Stimulated activated CD8-positive, alpha-beta memory T cell treated with anti-CD3 and anti-CD28 coated beads, Interleukin-12 subunit alpha, Interleukin-12 subunit beta, amount 100 ng/mL, for 24 hours (primary cell): ENCODE measurements around the gene LIME1.
"Not testable (repeated sequence)": the region's sequence is repeated elsewhere in the genome, so short reads cannot be mapped to it uniquely, and the experiment has no call there.

Experiments used
- DNase-seq: peaks from one replicate; pipeline ENCODE4 v3.0.0-alpha.2; 2020; ENCODE audit errors: extremely low read depth

LIME1 gene

DNA sequence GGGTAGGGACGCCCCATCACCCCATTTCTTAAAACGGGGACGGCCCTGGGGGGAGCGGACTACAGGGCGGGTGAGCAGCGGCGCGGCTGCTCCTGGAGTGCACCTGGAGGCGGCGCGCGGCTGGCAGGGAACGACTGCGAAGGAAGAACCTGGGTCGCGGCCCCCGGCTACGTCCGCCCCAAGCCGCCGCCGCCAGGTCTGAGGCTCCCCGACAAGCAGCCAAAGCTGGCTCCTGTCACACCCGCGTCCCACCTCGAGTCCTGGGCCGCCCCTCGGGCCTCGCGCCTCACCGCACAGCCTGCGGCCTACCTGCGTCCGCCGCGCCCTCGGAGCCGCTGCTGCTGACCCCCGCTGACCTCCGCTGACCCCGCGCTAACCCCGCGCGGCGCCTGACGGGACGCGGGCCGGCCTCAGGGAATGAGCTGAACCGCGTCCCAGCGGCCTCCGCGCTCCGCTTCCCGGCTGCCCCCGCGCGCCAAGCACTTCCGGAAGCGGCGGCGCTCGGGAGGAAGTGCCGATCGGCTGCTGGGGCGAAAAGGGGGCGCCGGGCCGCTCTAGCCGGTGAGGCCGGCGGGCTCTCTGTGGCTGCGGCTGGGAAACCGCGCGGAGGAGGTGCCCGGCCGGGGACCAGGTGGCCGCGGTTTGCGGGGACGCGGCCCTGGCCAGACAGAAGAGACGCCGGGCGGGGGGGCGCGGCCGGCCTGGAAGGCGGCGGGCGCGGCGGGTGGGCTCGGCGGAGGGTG, 28.7 kb upstream of the LIME1 start, which contains the start of the genes ARFRP1 and ZGPAT:
Gene ARFRP1, minus strand, starts transcription at position 419 of the 743 bp plus-strand sequence. CDS start 885 bp downstream, outside the sequence.
Gene ZGPAT, plus strand, starts transcription at position 482 of the 743 bp plus-strand sequence. CDS start 542 bp downstream, outside the sequence.
- DNase-seq, result peak; percentile 73

DNA sequence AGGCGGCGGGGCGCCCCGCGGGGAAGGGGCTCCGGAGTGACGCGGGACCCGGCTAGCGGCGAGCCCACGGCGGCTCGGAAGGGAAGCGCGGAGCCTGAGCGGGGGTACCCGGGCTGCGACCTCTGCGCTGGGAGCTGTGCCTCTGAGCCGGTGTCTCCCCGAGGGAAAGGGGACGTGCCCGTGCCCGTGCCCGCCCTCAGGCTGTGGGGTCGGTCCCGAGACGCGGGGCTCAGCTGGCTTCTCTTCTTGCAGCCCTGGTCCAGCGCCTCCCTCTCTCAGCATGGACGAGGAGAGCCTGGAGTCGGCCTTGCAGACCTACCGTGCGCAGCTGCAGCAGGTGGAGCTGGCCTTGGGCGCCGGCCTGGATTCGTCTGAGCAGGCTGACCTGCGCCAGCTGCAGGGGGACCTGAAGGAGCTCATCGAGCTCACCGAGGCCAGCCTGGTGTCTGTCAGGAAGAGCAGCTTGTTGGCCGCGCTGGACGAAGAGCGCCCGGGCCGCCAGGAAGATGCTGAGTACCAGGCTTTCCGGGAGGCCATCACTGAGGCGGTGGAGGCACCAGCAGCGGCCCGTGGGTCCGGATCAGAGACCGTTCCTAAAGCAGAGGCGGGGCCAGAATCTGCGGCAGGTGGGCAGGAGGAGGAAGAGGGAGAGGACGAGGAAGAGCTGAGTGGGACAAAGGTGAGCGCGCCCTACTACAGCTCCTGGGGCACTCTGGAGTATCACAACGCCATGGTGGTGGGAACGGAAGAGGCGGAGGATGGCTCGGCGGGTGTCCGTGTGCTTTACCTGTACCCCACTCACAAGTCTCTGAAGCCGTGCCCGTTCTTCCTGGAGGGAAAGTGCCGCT, 27.9 kb upstream of the LIME1 start:
- DNase-seq, result no peak

DNA sequence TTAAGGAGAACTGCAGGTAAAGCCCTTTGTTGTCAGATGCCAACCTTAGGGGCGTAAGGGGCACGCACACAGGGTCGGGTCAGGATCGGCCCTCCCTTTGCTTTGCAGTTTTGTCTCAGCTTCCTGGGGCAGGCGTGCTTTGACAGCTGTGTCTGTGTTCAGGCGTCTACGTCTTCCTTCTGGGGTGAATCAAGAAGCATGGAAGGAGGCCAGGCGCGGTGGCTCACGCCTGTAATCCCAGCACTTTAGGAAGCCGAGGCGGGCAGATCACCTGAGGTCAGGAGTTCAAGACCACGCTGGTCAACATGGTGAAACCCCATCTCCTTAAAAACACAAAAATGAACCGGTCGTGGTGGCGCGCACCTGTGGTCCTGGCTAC, 27.3 kb upstream of the LIME1 start:
- DNase-seq, result no peak

DNA sequence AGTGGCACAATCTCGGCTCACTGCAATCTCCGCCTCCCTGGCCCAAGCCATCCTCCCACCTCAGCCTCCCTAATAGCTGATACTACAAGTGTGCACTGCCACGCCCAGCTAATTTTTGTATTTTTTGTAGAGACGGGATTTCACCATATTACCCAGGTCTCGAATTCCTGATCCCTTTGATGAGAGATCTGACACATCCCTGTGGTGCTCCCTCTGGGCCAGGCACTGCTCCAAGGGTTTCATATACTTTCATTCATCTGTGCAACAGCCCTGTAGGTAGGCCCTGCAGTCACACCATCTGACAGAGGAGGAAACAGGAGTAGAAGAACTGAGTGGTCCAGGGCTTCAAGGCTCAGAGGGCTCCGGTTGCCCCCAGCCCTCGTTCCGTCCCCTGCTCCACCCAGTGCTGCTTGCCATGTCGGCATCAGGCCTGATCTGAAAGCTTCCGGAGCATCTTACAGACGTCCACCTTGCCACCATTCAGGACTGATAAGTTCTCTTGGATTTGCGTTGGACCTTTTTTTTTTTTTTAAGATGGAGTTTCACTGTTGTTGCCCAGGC, 25.3 kb upstream of the LIME1 start:
- DNase-seq, result no peak

DNA sequence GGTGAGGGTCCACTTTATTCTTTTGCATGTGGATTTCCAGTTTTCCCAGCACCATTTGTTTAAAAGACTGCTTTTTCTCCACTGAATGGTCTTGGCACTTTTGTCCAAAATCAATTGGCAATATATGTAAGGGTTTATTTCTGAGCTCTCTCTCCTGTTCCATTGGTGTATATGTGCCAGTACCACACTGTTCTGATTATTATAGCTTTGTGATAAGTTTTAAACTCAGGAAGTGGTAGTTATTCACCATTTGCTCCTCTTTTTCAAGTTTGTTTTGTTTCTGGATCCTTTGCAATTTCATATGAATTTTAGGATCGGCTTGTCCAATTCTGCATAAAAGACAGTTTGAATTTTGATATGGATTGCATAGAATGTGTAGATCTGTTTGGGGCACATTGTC, 24.3 kb upstream of the LIME1 start:
- no peak for DNase-seq

DNA sequence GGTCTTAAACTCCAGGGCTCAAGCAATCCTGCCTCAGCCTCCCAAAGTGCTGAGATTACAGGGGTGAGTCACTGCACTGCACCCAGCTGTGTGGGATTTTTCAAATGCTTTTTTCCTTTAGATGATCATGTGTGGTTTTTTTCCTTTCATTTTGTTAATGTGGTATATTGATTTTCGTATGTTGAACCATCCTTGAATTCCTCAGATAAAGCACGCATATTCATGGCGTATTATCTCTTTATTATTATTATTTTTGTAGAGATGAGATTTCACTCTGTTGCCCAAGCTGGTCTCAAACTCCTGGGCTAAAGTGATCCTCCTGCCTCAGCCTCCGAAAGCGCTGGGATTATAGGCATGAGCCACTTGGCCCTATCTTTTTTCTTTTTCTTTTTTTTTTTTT, 21.6 kb upstream of the LIME1 start:
- DNase-seq, result no peak

DNA sequence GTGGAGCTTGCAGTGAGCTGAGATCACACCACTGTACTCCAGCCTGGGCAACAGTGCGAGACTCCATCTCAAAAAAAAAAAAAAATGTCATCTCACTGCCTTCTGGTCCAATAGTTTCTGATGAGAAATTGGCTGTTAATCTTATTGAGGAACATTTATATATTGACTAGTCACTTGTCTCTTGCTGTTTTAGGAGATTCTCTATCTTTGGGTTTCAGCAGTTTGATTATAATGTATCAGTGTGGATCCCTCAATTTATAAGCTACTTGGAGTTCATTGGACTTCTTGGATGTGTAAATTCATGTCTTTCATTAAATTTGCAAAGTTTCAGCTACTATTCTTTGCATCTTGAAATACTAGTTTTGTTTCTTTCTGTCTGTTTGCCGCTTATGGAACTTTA, 17.5 kb upstream of the LIME1 start:
- DNase-seq, result no peak

DNA sequence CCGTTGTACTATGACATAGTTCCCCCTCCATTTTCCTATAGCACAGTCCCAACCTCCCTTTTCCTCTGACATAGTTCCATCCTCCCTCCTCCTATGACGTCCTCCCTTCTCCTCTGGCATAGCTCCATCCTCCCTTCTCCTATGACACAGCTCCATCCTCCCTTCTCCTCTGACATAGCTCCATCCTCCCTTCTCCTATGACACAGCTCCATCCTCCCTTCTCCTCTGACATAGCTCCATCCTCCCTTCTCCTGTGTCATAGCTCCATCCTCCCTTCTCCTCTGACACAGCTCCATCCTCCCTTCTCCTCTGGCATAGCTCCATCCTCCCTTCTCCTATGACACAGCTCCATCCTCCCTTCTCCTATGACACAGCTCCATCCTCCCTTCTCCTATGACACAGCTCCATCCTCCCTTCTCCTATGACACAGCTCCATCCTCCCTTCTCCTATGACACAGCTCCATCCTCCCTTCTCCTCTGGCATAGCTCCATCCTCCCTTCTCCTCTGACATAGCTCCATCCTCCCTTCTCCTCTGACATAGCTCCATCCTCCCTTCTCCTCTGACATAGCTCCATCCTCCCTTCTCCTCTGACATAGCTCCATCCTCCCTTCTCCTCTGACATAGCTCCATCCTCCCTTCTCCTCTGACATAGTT, 13.4 kb upstream of the LIME1 start:
- not testable (repeated sequence) for DNase-seq

DNA sequence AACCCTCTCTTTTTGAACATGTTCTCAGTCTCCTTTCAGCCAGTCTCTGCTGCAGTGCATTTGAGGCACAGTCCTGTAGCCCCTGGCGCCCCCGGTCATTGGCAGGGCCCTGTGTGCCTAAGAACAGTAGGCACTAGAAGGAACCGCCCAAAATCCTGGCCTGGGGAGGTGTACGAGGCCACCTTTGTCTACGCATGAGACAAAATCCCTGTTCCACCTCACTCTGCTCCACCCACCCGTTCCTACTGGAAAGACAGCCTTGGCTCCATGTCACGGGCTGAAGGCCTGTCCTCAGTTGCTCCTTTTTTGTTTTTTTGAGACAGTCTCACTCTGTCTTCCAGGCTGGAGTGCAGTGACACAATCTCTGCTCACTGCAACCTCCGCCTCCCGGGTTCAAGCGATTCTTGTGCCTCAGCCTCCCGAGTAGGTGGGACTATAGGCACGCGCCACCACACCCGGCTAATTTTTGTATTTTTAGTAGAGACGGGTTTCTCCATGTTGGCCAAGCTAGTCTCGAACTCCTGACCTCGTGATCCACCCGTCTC, 6.2 kb upstream of the LIME1 start:
- not testable (repeated sequence) for DNase-seq

DNA sequence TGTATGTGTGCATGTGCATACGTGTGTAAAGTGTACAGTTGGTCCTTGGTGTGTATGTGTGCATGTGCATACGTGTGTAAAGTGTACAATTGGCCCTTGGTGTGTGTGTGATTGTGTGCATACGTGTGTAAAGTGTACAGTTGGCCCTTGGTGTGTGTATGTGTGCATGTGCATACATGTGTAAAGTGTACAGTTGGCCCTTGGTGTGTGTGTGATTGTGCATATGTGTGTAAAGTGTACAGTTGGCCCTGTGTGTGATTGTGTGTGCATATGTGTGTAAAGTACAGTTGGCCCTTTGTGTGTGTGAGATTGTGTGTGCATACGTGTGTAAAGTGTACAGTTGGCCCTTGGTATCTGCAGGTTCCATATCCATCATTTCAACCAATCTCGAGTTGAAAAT, 5.1 kb upstream of the LIME1 start:
- DNase-seq, result no peak

DNA sequence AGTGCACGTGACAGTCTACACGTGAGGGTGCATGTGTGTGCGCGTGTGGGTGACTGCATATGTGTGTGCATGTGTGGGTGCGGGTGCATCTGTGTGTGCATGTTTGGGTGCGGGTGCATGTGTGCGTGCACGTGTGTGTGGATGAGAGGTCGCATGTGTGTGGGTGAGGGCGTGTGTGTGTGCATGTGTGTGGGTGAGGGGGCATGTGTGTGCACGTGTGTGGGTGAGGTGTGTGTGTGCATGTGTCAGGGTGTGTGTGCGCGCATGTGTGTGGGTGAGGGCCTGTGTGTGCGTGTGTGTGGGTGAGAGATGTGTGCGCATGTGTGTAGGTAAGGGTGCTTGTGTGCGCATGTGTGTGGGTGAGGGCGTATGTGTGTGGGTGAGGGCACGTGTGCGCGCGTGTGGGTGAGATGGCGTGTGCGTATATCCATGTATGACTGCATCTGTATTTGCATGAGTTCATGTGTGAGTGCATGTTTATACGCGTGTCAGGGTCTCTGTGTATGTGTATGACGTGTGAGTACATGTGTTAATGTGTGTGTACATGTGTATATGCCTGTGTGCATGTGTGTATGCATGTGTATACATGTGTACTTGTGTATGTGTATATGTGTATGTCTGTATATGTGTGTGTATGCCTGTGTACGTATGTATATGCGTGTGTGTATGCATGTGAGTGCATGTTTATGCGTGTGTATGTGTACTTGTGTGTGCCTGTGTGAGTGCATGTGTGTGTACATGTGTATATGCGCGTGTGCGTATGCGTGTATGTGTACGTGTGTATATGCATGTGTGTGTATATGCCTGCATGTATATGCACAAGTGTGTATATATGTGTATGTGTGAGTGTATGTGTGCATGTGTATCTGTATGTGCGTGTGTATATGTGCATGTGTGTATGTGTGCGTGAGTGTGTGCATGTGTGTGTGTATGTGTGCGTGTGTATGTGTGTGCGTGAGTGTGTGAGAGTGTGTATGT, 4.1 kb upstream of the LIME1 start:
- no peak for DNase-seq

DNA sequence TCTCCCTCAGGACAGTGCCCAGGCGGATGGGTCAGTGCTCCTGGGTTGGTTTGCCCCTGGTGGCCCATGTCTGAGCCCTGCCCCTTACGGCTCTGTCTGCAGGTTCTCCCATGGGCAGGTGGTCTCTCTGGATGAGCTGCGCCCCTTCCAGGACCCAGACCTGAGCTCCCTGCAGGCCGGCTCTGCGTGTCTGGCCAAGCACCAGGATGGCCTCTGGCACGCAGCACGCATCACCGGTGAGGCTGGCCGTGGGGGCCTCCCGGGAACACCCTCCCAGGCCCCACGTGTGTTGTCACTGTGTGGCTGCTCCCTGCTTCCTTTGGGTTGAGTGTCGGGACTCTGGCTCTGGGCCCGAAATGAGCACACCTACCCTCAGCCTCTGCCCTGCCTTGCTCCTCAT, 3.3 kb upstream of the LIME1 start:
- no peak for DNase-seq

DNA sequence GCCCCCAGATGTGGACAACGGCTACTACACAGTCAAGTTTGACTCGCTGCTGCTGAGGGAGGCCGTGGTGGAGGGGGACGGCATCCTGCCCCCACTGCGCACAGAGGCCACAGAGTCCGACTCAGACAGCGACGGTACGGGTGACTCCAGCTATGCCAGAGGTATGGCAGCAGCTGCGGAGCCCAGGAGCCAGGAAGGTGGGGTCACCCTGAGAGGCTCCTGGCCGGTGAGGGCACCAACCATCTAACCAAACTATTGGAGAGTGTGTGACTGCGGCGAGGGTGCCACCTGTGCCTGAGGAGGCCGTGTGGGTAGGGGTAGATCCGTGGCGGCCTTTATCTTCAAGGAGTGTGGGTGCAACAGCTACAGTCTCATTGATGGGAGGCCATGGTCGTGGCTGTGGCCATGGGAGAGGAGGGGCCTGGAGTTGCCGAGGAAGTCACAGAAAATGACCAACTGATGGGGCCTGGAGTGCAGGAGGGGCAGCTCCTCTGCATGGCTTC, 2.8 kb upstream of the LIME1 start:
- DNase-seq, result no peak

DNA sequence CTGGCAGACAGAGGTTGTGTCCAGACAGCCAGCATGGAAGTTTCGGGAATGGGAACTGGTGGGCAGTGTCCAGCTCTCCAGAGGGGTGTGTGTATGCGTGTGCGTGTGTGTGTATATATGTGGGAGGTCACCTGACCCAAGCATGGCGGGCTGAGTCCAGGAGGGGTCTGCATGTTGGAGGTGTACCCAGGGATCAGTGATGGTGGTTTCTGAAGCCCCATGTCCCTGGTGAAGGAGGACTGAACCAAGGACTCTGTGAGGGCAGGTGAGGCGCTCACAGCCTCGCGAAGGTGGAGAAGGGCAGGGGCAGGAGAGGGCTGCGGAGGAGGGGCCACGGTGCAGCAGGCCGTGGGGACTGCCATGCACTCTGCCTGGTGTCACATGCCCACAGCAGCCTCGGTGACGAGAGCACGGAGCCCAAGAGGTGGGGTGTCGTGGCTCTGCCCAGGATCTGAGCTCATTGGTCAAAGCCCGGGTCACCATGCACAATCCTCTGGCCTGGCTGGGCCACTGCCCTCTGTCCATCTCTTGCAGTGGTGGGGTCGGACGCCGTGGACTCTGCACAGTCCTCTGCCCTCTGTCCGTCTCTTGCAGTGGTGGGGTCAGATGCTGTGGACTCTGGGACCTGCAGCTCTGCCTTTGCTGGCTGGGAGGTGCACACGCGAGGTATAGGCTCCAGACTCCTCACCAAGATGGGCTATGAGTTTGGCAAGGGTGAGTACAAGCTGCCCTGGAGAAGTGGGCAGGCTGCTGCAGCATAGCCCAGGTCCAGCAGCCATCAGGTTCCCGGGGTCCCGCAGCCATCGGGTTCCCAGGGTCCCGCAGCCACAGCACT, 2.1 kb upstream of the LIME1 start:
- no peak for DNase-seq

DNA sequence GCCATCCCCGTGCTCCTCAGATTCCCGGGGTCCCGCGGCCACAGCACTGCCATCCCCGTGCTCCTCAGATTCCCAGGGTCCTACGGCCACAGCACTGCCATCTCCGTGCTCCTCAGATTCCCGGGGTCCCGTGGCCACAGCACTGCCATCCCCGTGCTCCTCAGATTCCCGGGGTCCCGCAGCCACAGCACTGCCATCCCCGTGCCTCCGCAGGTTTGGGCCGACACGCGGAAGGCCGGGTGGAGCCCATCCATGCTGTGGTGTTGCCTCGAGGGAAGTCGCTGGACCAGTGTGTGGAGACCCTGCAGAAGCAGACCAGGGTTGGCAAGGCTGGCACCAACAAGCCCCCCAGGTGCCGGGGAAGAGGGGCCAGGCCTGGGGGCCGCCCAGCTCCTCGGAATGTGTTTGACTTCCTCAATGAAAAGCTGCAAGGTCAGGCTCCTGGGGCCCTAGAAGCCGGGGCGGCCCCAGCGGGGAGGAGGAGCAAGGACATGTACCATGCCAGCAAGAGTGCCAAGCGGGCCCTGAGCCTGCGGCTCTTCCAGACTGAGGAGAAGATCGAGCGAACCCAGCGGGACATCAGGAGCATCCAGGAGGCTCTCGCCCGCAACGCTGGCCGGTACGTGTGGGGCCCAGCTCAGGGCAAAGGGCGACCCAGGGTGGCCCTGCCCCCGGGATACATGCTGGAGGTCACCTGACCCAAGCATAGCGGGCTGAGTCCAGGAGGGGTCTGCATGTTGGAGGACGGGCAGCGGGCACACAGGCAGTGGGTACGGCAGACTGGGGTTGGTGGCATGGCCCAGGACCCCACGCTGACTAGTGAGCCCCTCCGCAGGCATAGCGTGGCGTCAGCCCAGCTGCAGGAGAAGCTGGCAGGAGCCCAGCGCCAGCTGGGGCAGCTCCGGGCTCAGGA, 1.3 kb upstream of the LIME1 start:
- no peak for DNase-seq

DNA sequence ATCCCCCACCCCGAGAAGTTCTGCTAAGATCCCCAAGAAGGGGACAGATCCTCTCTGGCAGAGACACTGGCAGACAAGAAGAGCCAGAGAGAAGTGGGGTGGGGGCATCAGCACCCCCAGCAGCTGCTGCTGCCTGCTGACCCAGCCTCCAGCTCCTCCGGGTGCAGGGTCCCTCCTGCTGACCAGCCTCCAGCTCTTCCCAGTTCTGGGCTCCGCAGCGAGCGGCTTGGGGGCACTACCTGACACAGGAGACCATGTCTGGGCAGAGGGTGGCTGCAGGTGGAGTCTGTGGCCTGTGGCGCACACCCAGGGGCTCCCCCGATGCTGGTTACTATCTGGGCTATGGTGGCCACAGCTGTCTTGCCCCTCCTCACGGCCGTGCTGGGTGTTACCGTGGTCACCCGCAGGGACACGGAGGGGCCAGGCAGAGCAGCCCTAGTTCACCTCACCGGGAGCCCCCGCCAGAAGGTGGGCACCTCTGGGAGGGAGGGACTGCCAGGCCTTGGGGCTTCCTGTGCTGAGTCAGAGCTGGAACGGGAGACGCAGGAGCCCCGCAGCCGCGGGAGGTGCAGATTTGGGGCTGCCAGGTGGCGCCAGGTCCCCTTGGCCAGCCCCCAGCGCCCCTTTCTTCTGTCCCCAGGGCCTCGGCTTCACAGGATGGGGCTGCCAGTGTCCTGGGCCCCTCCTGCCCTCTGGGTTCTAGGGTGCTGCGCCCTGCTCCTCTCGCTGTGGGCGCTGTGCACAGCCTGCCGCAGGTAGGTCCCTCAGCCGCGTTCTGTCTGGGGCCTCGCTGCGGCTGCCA, 630 bp downstream of the LIME1 start:
- DNase-seq, result no peak

DNA sequence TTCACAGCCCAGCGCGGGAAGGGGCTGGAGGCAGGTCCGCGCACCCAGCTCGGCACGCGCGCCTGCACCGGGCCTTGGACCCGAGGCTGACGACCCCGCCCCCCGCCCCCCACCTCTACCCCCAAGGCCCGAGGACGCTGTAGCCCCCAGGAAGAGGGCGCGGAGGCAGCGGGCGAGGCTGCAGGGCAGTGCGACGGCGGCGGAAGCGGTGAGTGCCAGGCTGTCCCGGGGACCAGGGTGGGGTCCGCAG, 1.2 kb downstream of the LIME1 start:
- no peak for DNase-seq
